Right lobe of liver (tissue), 4 donors: ENCODE results near the gene USP9X.

Experiments used
- POLR2A ChIP-seq: fragments of 450-650 bp; IDR thresholded peaks from one replicate; pipeline ENCODE4 v1.6.1; 2017; ENCODE audit warnings: antibody characterized with exemption, mild to moderate bottlenecking
- TF ChIP-seq, protein P1 (sequence below), 4 donors: fragments of 200-600 bp in 3 of 4; fragments of 450-650 bp in 1 of 4; IDR thresholded peaks; one replicate each; pipeline versions ENCODE4 v1.5.1 to v1.8.0; 2016 to 2022; ENCODE audit warnings: antibody characterized with exemption in 4 of 4, mild to moderate bottlenecking in 2 of 4
- donor health status: DM: no; HTN: no; CAD: no.
- donor health status: DM: no; HTN: no; CAD: no.
- donor health status: DM: no; HTN: yes; CAD: no.

DNA sequence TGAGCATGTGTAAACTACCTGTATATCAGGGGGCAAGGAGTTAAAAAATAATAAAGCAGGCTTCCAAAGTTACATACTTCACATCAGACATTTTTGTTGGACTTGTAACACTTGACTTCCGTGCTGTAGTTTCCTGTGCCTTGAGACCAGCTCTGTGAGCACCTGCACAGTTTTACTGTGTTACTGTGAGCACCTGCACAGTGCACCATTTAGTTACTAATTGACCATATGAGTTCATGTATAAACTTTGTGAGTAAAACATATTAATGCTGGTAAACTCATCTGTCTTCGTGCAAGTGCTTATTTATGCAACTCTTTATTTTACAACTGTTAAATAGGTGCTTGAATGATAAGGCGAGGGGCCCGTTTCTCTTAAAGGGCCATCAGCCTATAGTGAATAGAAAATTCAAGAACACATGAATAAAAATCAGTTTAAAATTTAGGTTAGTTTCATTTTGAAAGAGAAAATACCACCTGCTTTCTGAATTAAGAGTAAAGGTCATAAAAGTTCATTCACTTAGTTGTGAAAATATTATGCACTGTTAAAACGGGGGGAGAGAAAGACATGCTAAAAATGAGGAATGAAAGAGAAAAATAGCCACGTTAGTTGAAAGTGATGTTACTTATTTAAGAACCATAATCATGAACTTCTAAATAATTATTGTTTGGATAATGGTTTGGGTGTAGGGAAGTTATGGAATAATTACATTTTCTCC, 42.4 kb downstream of the USP9X start:
- TF ChIP-seq, protein P1, sequence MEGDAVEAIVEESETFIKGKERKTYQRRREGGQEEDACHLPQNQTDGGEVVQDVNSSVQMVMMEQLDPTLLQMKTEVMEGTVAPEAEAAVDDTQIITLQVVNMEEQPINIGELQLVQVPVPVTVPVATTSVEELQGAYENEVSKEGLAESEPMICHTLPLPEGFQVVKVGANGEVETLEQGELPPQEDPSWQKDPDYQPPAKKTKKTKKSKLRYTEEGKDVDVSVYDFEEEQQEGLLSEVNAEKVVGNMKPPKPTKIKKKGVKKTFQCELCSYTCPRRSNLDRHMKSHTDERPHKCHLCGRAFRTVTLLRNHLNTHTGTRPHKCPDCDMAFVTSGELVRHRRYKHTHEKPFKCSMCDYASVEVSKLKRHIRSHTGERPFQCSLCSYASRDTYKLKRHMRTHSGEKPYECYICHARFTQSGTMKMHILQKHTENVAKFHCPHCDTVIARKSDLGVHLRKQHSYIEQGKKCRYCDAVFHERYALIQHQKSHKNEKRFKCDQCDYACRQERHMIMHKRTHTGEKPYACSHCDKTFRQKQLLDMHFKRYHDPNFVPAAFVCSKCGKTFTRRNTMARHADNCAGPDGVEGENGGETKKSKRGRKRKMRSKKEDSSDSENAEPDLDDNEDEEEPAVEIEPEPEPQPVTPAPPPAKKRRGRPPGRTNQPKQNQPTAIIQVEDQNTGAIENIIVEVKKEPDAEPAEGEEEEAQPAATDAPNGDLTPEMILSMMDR (IDR thresholded peaks at IDR 0.05): no peak
- no peak for TF ChIP-seq POLR2A
